Skeletal muscle satellite cell (primary cell): ENCODE measurements around the gene SMG9.

Experiments used
- H3K27me3 ChIP-seq: 2 replicates; pipeline ENCODE4 v1.7.0; 2013; ENCODE audit warnings: low read length; ENCODE audit not compliant: control insufficient read depth, insufficient read depth
- H3K36me3 ChIP-seq: 2 replicates; pipeline ENCODE4 v1.7.0; 2013; ENCODE audit warnings: mild to moderate bottlenecking, control low read depth, low read length; ENCODE audit not compliant: insufficient read depth
- H3K4me1 ChIP-seq: 2 replicates; pipeline ENCODE4 v1.7.0; 2013; ENCODE audit warnings: low read length; ENCODE audit not compliant: control insufficient read depth, insufficient read depth
- H3K4me2 ChIP-seq: 2 replicates; pipeline ENCODE4 v1.7.0; 2013; ENCODE audit warnings: mild to moderate bottlenecking, low read length
- H3K4me3 ChIP-seq: 2 replicates; pipeline ENCODE4 v1.7.0; 2013; ENCODE audit warnings: low read length
- H3K9ac ChIP-seq: 2 replicates; pipeline ENCODE4 v1.7.0; 2013; ENCODE audit warnings: mild to moderate bottlenecking, low read depth, low read length, moderate library complexity
- H3K9me3 ChIP-seq: replicated peaks from 2 replicates; pipeline ENCODE4 v1.7.0; 2013; ENCODE audit warnings: mild to moderate bottlenecking, control low read depth, low read length

SMG9 gene

GRCh38 chr19:43731846-43732245, 22.9 kb downstream of the SMG9 start:
- H3K9ac ChIP-seq, result no peak overlapping the region
- no peaks in the 10 kb centered on the region for H3K9me3 ChIP-seq
- no peaks in the 10 kb centered on the region for H3K4me1 ChIP-seq
- H3K27me3 ChIP-seq, result no peaks in the 10 kb centered on the region
- peaks cover 83% of the 10 kb centered on the region for H3K36me3 ChIP-seq
- no peak overlapping the region for H3K4me3 ChIP-seq
- no peak overlapping the region for H3K4me2 ChIP-seq

GRCh38 chr19:43731346-43731745, 23.4 kb downstream of the SMG9 start:
- Histone ChIP-seq H3K4me2 (no peak overlapping the region), H3K9ac (no peak overlapping the region), H3K36me3 (peaks cover 78% of the 10 kb centered on the region), H3K27me3 (no peaks in the 10 kb centered on the region), H3K9me3 (no peaks in the 10 kb centered on the region), H3K4me3 (no peak overlapping the region), H3K4me1 (no peaks in the 10 kb centered on the region)

- no peak overlapping the region for H3K4me2 ChIP-seq
Measured at GRCh38 chr19:43729919-43730318, 24.8 kb downstream of the SMG9 start.

GRCh38 chr19:43727593-43727853, 27.2 kb downstream of the SMG9 start:
- Histone ChIP-seq H3K4me1 (no peaks in the 10 kb centered on the region), H3K4me3 (no peak overlapping the region), H3K36me3 (peaks cover 44% of the 10 kb centered on the region), H3K9ac (no peak overlapping the region), H3K27me3 (no peaks in the 10 kb centered on the region), H3K9me3 (no peaks in the 10 kb centered on the region), H3K4me2 (no peak overlapping the region)

More at GRCh38 chr19:43729919-43730318, 24.8 kb downstream of the SMG9 start:
- Histone ChIP-seq H3K4me3 (no peak overlapping the region), H3K4me1 (no peaks in the 10 kb centered on the region), H3K36me3 (peaks cover 67% of the 10 kb centered on the region), H3K27me3 (no peaks in the 10 kb centered on the region), H3K9ac (no peak overlapping the region), H3K9me3 (no peaks in the 10 kb centered on the region)

GRCh38 chr19:43726736-43727592, 27.8 kb downstream of the SMG9 start:
- no peaks in the 10 kb centered on the region for H3K4me1 ChIP-seq
- H3K4me2 ChIP-seq, result no peak overlapping the region
- no peak overlapping the region for H3K9ac ChIP-seq
- H3K27me3 ChIP-seq, result no peaks in the 10 kb centered on the region
- no peaks in the 10 kb centered on the region for H3K9me3 ChIP-seq
- H3K36me3 ChIP-seq, result peaks cover 38% of the 10 kb centered on the region
- no peak overlapping the region for H3K4me3 ChIP-seq

- Histone ChIP-seq H3K36me3 (peaks cover 25% of the 10 kb centered on the region), H3K4me1 (no peaks in the 10 kb centered on the region), H3K4me2 (no peak overlapping the region), H3K27me3 (no peaks in the 10 kb centered on the region), H3K9me3 (no peaks in the 10 kb centered on the region), H3K4me3 (no peak overlapping the region), H3K9ac (no peak overlapping the region)
Measured at GRCh38 chr19:43725468-43725867, 29.3 kb downstream of the SMG9 start.

- Histone ChIP-seq H3K36me3 (peaks cover 21% of the 10 kb centered on the region), H3K4me2 (no peak overlapping the region), H3K4me3 (no peak overlapping the region), H3K9me3 (no peaks in the 10 kb centered on the region), H3K27me3 (no peaks in the 10 kb centered on the region), H3K9ac (no peak overlapping the region), H3K4me1 (no peaks in the 10 kb centered on the region)
Measured at GRCh38 chr19:43724896-43725295, 29.9 kb downstream of the SMG9 start.

- peaks cover 8% of the 10 kb centered on the region for H3K36me3 ChIP-seq
- H3K4me1 ChIP-seq, result no peaks in the 10 kb centered on the region
- H3K4me3 ChIP-seq, result no peak overlapping the region
- H3K4me2 ChIP-seq, result no peak overlapping the region
- H3K27me3 ChIP-seq, result no peaks in the 10 kb centered on the region
- H3K9me3 ChIP-seq, result no peaks in the 10 kb centered on the region
- H3K9ac ChIP-seq, result no peak overlapping the region
Measured at GRCh38 chr19:43723588-43723987, 31.2 kb downstream of the SMG9 start.

- Histone ChIP-seq H3K4me2 (no peak overlapping the region), H3K36me3 (no peaks in the 10 kb centered on the region), H3K4me1 (no peaks in the 10 kb centered on the region), H3K27me3 (no peaks in the 10 kb centered on the region), H3K9ac (no peak overlapping the region), H3K9me3 (no peaks in the 10 kb centered on the region), H3K4me3 (no peak overlapping the region)
Measured at GRCh38 chr19:43721469-43722048, 33.2 kb downstream of the SMG9 start.

GRCh38 chr19:43720936-43721335, 33.8 kb downstream of the SMG9 start:
- H3K4me1 ChIP-seq, result no peaks in the 10 kb centered on the region
- no peak overlapping the region for H3K4me2 ChIP-seq
- H3K9me3 ChIP-seq, result no peaks in the 10 kb centered on the region
- H3K27me3 ChIP-seq, result no peaks in the 10 kb centered on the region
- H3K36me3 ChIP-seq, result no peaks in the 10 kb centered on the region
- no peak overlapping the region for H3K4me3 ChIP-seq
- H3K9ac ChIP-seq, result no peak overlapping the region

- Histone ChIP-seq H3K4me3 (no peak overlapping the region), H3K4me1 (no peaks in the 10 kb centered on the region), H3K9me3 (no peaks in the 10 kb centered on the region), H3K27me3 (no peaks in the 10 kb centered on the region), H3K9ac (no peak overlapping the region), H3K36me3 (no peaks in the 10 kb centered on the region), H3K4me2 (no peak overlapping the region)
Measured at GRCh38 chr19:43719918-43720317, 34.8 kb downstream of the SMG9 start.

- H3K4me1 ChIP-seq, result no peaks in the 10 kb centered on the region
- no peak overlapping the region for H3K9ac ChIP-seq
- H3K27me3 ChIP-seq, result no peaks in the 10 kb centered on the region
- H3K4me3 ChIP-seq, result no peak overlapping the region
- H3K4me2 ChIP-seq, result no peak overlapping the region
- no peaks in the 10 kb centered on the region for H3K9me3 ChIP-seq
- no peaks in the 10 kb centered on the region for H3K36me3 ChIP-seq
Measured at GRCh38 chr19:43719378-43719868, 35.3 kb downstream of the SMG9 start.
